Mesodermal cell (in vitro differentiated cells): ENCODE results near the gene TMEM45A.

Experiments used
- H3K27ac ChIP-seq: 2 replicates; pipeline ENCODE4 v1.7.0; 2013; ENCODE audit warnings: mild to moderate bottlenecking, low read depth, low read length, moderate library complexity; ENCODE audit not compliant: severe bottlenecking
- H3K36me3 ChIP-seq: 2 replicates; pipeline ENCODE4 v1.7.1; 2013; ENCODE audit warnings: mild to moderate bottlenecking, low read length, moderate library complexity; ENCODE audit not compliant: control insufficient read depth, insufficient read depth
- H3K4me1 ChIP-seq: one replicate; pipeline ENCODE4 v1.7.1; 2013; ENCODE audit warnings: mild to moderate bottlenecking, low read length; ENCODE audit not compliant: insufficient read depth, control insufficient read depth, poor library complexity, severe bottlenecking
- H3K4me3 ChIP-seq: 2 replicates; pipeline ENCODE4 v1.7.0; 2013; ENCODE audit warnings: low read length, control low read depth, mild to moderate bottlenecking; ENCODE audit not compliant: insufficient read depth, poor library complexity, severe bottlenecking; ENCODE audit errors: extremely low read depth
- H3K9me3 ChIP-seq: 2 replicates; pipeline ENCODE4 v1.7.1; 2013; ENCODE audit warnings: mild to moderate bottlenecking, low read length, moderate library complexity; ENCODE audit not compliant: control insufficient read depth
- WGBS, 2 experiments: methylation state at CpG; one replicate each; pipeline ENCODE4 v1.1.5; 2013; ENCODE audit warnings: missing lambda C conversion rate in 2 of 2; ENCODE audit not compliant: insufficient coverage in 2 of 2; 5-methylcytosine and 5-hydroxymethylcytosine counted together

The TMEM45A gene

DNA sequence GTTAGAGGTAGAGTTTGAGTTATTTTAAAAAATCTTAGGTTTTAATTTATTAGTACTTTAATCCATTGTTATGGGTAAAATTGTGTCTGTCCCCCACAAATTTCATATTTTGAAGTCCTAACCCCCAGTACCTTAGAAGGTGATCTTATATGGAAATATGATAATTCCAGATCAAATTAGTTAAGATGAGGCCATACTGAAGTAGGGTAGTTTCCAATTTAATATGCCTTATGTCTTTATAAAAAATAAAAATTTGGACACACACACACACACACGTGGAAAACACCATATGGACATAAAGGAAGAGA, 98.4 kb downstream of the TMEM45A start:
- no CpG with 5 or more reads among the region's 1 CpG for WGBS, 2 experiments
- no peaks in the 10 kb centered on the region for H3K4me1 ChIP-seq

GRCh38 chr3:100591411-100591810, 99.0 kb downstream of the TMEM45A start:
- Histone ChIP-seq H3K4me1 (no peaks in the 10 kb centered on the region), H3K27ac (no peak overlapping the region)
- no CpG with 5 or more reads among the region's 3 CpGs for WGBS, 2 experiments

More for the DNA sequence above, 98.4 kb downstream of the TMEM45A start:
- Histone ChIP-seq H3K9me3 (peaks cover 6% of the 10 kb centered on the region), H3K36me3 (no peaks in the 10 kb centered on the region), H3K27ac (no peak overlapping the region), H3K4me3 (no peak overlapping the region)

GRCh38 chr3:100600181-100601042, 108.0 kb downstream of the TMEM45A start:
- H3K27ac ChIP-seq = no peak overlapping the region
- H3K4me1 ChIP-seq = peaks cover 10% of the 10 kb centered on the region
- WGBS, 2 experiments = 73 to 83% methylated on average over 5 to 8 of the region's 11 CpGs
- no peaks in the 10 kb centered on the region for H3K9me3 ChIP-seq
- no peaks in the 10 kb centered on the region for H3K36me3 ChIP-seq
- no peak overlapping the region for H3K4me3 ChIP-seq

More at GRCh38 chr3:100591411-100591810, 99.0 kb downstream of the TMEM45A start:
- H3K36me3 ChIP-seq = no peaks in the 10 kb centered on the region
- H3K4me3 ChIP-seq = no peak overlapping the region
- peaks cover 6% of the 10 kb centered on the region for H3K9me3 ChIP-seq

DNA sequence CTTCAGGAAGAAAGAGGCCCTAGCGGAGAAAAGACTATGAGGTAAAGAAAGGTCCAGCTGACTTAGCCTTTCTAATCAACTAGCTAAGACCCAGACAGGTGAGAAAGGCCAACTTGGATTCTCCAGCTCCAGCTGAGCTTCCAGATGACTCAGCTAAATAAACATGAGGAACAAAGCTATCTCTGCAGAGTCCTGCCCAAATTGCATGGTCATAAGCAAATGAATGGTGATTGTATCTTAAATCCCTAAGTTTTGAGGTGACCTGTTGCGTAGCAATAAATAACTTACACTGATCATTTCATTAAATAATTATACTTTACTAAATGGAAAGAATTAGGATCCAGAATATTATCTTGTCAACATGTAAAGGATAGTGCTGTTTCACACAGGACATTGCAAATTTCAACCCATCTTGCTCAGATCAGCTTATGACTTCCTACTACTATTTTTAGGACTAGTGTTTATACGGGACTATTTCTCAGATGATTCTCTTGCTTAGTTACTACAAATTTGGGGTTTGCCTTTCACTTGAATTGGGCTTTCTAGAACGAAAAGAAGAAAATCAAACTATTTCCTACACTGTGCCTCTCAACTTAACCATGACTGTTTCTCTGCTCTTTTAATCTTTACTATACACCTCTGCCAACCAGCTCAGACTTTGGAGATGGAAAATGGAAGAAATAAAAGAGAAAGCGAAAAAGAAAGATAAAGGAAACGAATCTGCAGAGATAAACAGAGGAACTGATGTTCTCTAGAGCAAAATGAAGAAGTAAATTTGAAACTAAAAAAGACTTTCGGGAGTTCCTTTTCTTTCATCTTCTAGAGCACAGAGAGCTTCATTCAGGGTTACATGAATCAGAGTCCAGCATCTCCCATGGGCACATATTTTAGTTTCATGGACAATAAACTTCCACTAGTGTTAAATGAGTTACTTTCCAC, 110.4 kb downstream of the TMEM45A start:
- H3K4me3 ChIP-seq = no peak overlapping the region
- H3K9me3 ChIP-seq = no peaks in the 10 kb centered on the region
- H3K27ac ChIP-seq = peak overlapping the region; percentile 49
- H3K36me3 ChIP-seq = no peaks in the 10 kb centered on the region
- 50 to 79% methylated on average over 3 to 5 of the region's 7 CpGs for WGBS, 2 experiments
- peaks cover 10% of the 10 kb centered on the region for H3K4me1 ChIP-seq

- no peak overlapping the region for H3K4me3 ChIP-seq
- no peaks in the 10 kb centered on the region for H3K36me3 ChIP-seq
- 86 to 100% methylated on average over 2 to 3 of the region's 5 CpGs for WGBS, 2 experiments
- peaks cover 10% of the 10 kb centered on the region for H3K4me1 ChIP-seq
- H3K9me3 ChIP-seq = no peaks in the 10 kb centered on the region
- no peak overlapping the region for H3K27ac ChIP-seq
Observed at GRCh38 chr3:100603469-100603868, 111.0 kb downstream of the TMEM45A start.

- peaks cover 10% of the 10 kb centered on the region for H3K4me1 ChIP-seq
- H3K9me3 ChIP-seq = no peaks in the 10 kb centered on the region
- H3K36me3 ChIP-seq = no peaks in the 10 kb centered on the region
- no peak overlapping the region for H3K4me3 ChIP-seq
- 80 to 83% methylated on average over 6 to 8 of the region's 8 CpGs for WGBS, 2 experiments
- no peak overlapping the region for H3K27ac ChIP-seq
Observed at GRCh38 chr3:100605358-100605757, 112.9 kb downstream of the TMEM45A start.

GRCh38 chr3:100606894-100607512, 114.6 kb downstream of the TMEM45A start:
- no peaks in the 10 kb centered on the region for H3K36me3 ChIP-seq
- H3K4me3 ChIP-seq = no peak overlapping the region
- H3K27ac ChIP-seq = no peak overlapping the region
- H3K9me3 ChIP-seq = no peaks in the 10 kb centered on the region
- peaks cover 10% of the 10 kb centered on the region for H3K4me1 ChIP-seq

DNA sequence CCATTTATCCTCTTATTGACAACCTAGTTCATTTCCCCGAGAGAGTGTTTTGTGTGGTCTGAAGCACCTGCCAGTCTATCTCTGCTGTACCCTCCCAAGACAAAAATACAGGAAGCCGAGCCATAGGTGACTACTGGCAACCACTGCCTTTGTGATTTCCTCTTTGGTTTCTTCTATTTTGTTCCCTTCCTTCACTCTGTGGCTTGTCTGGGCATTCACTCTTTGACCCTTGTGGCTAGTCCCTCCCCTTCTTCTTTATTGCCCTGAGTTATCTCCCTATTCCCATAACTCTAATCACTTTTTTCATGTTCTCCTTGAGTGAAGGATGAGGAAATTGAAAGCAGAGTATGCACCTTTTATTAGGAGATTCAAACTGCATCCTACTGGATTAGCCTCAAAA, 116.9 kb downstream of the TMEM45A start, which contains the start of gene ADGRG7:
TSS of gene ADGRG7 (plus strand) at position 297 of the 400 bp plus-strand sequence. CDS start 256 bp downstream, outside the sequence.
- 87 to 94% methylated on average over 2 of the region's 2 CpGs for WGBS, 2 experiments
- H3K27ac ChIP-seq = no peak within 1 kb of the TSS

DNA sequence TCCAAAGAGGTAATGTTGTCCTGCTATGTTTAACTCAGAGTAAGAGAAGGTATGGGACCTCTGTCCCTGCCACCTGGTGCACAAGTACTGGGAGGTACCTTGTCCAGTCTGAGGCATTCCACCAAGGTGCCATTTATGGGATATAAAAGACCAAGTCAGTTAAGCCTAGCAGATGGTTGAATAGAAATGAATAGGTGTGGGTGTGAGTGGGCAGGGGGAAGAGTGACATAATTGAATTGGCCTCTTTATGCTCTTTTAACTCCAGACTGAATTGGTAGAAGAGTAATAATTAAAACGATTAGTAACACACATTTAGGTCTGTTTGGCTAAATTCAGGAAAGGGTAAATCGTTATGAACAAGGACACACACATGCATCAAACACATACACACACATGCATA, 117.5 kb downstream of the TMEM45A start:
- H3K9me3 ChIP-seq = no peaks in the 10 kb centered on the region
- WGBS, 2 experiments = no CpG with 5 or more reads among the region's 2 CpGs
- H3K4me1 ChIP-seq = no peaks in the 10 kb centered on the region
- H3K27ac ChIP-seq = no peak overlapping the region
- no peaks in the 10 kb centered on the region for H3K36me3 ChIP-seq
- no peak overlapping the region for H3K4me3 ChIP-seq

More for the DNA sequence above, 116.9 kb downstream of the TMEM45A start, which contains the start of gene ADGRG7:
- no peaks in the 10 kb centered on the region for H3K9me3 ChIP-seq
- no peak within 1 kb of the TSS for H3K4me3 ChIP-seq
- no peaks in the 10 kb centered on the region for H3K4me1 ChIP-seq
- H3K36me3 ChIP-seq = no peaks in the 10 kb centered on the region

DNA sequence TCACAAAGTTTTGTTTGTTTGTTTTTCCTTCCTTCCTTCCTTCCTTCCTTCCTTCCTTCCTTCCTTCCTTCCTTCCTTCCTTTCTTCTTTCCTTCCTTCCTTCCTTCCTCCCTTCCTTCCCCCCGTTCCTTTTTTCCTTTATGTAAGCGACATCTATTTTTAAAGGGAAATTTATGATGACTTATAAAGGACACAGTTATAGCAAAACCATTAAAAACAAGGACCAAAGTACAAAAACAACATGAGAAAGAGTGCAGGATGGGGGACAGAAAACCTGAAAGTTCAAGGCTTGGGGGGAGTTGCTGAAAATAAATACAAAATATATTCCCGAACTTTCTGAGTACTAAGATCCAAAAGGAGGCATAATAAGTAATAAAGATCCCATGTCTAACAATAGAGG, 118.8 kb downstream of the TMEM45A start:
- no peaks in the 10 kb centered on the region for H3K36me3 ChIP-seq
- no peak overlapping the region for H3K4me3 ChIP-seq
- WGBS, 2 experiments = no CpG with 5 or more reads among the region's 3 CpGs
- H3K9me3 ChIP-seq = no peaks in the 10 kb centered on the region
- no peaks in the 10 kb centered on the region for H3K4me1 ChIP-seq
- H3K27ac ChIP-seq = no peak overlapping the region
